NCI-H774 (cell line): ENCODE measurements around the gene HOXA9.

Source experiments
- DNase-seq: peaks from one replicate; lab custom pipeline; 2025; lab: John Stamatoyannopoulos, UW

HOXA9 gene

GRCh38 chr7:27165089-27165995 lies at the start of gene HOXA9:
Gene HOXA9, minus strand, starts transcription at chr7:27165537. Its CDS starts 80 bp downstream, at chr7:27165457.
- DNase-seq = no peak

DNA sequence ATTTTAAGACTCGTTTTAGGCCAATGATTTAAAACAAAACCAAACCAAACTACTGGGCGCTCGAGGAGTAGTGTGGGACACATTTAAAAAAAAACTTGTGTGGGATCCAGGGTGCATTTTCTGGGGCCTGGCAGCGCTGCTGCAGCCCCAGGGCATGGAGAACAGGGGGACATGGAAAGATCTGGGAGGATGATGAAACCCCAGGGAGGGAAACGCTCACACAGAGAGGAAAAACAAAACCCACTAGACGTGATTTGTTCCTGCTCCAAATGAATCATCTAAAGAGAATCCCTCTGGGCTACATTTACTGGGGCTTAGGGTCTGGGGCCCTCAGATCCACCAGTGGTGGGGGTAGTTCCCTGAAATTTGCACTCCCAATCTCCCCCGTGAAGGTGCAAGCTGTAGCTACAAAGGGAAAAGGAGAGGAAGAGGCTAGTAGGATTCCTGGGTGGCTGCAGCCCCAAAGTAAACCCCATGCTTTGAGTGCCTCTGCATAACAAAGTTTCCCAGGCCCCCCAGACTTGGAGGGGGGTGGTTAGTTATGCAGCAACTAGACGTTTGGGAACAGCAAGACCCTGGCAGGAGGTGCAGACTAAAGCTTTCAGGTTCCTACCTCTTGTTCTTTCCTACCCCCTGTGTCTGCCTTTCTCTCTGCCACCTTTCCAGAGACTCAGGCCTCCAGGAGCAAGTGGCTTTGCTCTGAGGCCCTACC lies 49.1 kb upstream of the HOXA9 start:
- DNase-seq = no peak

DNA sequence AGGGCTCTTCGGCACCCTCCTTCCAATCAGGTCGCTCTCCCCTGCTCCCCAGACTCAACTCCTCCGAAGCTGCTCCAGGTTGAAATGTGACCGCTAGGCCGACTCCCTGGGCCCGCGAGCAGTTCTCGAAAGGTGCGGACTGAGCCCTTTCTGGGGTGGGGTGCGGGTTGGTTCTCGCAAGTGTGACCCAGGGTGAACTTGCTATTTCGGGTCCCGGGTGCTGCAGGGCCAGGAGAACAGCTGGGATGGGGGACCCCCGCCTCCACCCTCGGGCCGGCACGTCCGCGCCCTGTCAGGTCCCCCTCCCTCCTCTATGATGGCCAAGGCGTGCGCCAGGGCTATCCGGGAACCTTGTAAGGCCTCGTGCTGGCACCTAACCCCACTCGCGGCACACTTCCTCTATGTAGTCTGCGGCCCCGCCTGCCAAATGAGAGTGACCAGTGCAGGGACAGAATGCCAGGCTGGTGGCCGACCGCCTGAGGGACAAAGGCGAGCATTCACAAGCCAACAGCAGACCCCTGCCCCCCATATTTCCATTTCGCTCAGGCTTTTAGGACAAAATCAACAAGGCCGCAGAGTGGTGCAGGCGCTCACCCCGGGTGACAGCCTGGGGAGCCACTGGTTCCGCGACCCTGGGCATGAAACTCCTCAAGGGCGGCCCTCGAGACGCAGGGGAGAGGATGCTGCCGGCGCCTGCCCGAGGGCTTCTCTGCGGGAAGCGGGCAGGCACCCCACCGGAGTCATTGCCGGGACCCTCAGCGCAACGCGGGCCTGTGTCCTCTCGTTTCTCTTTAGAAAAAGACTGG lies 48.3 kb upstream of the HOXA9 start:
- DNase-seq = no peak

- DNase-seq = no peak
Observed at GRCh38 chr7:27212497-27213432, 47.4 kb upstream of the HOXA9 start.

DNA sequence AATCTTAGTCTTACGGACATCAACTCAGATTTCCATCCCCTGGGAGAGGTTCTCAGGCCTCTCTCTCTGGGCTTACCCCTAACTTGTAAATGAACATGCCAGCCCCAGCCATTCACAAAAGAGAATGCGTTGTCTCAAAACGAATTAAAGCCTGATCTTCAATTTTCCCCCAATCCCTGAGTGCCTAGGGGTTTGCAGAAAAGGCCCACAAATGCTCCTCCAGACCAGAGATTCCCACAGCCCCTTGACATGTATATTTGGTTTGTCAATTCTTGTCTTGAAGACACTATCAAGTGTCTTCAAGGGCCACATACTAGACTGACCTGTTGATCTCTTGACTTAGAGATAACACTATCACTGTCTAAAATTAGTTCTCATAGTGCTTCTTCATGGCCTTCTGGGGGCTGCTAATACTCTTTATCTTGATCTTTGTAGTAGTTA lies 46.4 kb upstream of the HOXA9 start:
- DNase-seq = no peak

GRCh38 chr7:27211084-27211446 lies 45.7 kb upstream of the HOXA9 start:
- no peak for DNase-seq

DNA sequence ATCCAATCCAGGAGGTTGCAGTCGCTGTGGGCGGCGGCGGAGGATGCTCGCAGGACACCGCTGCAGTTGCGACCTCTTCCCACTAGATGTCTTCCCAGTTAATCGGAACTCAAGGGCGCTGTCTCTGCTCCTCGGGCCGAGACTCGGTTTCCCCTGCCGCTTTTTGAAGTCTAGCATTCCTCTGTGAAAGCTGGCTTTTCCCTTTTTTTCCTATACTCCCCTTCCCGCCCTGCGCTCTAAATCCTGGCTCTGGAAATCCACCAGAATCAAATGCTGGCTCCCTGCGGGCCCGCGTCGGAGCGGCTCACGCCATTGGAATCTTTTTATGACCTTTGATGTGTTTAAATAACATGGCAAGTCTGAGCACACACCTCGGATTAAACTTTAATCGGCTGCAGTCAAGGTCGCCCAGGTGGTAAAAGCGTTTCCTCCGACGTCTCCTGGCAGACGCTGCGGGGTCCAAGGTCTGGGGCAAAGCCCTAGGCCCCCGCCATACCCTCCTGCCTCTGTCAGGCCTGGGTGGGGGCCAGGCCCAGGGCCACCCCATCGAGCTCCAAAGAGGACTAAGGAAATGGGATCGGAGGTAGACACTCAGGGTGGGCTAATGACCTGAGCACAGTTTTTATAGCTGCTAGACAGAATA lies 45.2 kb upstream of the HOXA9 start:
- DNase-seq = no peak

DNA sequence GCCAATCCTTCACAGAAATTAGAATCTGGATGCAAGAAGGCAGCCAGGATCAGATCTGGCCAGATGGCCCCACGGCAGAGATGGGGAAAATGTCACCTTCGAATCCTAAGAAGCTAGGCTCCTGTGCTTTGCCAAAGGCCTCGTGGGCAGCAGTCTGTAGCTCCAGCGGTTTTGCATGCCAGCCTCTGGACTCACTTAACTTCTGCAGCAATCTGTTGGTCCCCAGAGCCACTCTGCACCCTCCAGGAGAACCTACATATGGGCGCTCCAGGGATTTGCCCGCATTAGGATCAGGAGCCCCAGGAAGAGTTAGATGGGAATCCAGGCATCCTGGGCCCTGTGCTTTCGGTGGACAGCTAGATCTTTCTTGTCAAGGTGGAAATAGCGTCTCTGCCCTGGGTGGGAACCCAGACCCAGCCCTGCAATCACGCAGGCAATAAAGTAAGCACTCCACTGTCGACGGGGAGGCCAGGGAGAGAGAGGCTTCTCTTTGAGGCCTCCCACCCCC lies 44.6 kb upstream of the HOXA9 start:
- DNase-seq = no peak

- no peak for DNase-seq
Observed at GRCh38 chr7:27208998-27209397, 43.7 kb upstream of the HOXA9 start.

- DNase-seq = no peak
Observed at GRCh38 chr7:27207348-27207985, 42.1 kb upstream of the HOXA9 start.

- no peak for DNase-seq
Observed at GRCh38 chr7:27205325-27206280, 40.3 kb upstream of the HOXA9 start.

- no peak for DNase-seq
Observed at GRCh38 chr7:27204851-27205322, 39.5 kb upstream of the HOXA9 start.

GRCh38 chr7:27203964-27204594 lies 38.7 kb upstream of the HOXA9 start:
- no peak for DNase-seq

DNA sequence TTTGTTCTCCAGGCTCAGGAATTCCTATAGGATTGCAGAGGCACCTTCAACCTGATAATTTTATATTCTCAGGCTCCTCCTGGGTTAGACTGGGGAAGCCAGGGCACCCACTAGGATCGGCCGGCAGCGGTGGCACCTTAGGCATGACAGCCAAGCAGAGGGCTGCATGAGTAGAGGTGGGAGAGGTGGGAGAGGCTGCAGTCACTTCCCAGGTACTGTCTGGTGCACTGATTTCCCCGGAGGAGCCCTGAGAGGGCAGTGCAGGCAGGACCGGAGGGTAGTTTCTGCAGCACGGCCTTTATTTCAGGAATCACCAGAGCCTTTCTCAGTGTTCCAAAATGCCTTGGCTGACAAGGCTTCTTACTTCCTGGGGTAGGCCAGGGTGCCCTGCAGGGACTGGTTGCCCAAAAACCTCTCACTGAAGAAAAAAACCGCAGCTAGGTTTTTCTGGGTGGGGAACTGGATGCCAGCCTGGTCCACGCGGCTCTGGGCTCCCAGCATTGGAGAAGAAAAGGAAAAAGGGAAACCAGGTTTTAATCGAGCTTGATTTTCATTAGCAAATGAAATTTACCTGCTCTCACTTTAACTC lies 38.1 kb upstream of the HOXA9 start:
- no peak for DNase-seq

- no peak for DNase-seq
Observed at GRCh38 chr7:27202862-27203134, 37.5 kb upstream of the HOXA9 start.

- DNase-seq = no peak
Observed at GRCh38 chr7:27202018-27202861, 36.9 kb upstream of the HOXA9 start.

DNA sequence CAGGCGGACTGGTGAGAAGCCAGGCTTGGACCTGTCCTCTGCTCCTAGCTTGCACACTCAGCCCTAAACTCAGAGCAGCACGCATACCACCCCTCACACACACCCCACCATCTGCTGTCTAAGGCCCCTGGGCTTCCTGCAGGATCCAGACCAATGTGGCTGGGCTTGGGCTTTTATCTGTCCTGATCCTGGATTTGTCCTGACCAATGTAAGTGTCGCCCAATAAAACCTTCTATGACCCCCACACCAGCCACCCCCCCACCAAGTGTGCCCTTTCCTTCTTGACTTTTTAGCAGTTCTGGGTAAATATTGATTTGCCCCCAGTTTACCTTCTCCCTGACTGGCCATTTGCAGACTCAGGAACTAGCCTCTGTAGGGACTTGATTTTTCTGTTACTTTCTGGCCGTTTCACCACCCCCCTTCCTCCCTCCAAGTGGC lies 36.3 kb upstream of the HOXA9 start:
- DNase-seq = no peak
